GM19438 (cell line): ENCODE results near the gene CFAP126.
"Not testable (repeated sequence)": the region's sequence is repeated elsewhere in the genome, so short reads cannot be mapped to it uniquely, and the experiment has no call there.

Experiments used
- ATAC-seq: cut with Tn5 transposase; IDR thresholded peaks from one replicate; pipeline ENCODE4 v1.9.1; 2021; ENCODE audit warnings: low read depth; ENCODE audit not compliant: unreplicated experiment

Gene CFAP126

DNA sequence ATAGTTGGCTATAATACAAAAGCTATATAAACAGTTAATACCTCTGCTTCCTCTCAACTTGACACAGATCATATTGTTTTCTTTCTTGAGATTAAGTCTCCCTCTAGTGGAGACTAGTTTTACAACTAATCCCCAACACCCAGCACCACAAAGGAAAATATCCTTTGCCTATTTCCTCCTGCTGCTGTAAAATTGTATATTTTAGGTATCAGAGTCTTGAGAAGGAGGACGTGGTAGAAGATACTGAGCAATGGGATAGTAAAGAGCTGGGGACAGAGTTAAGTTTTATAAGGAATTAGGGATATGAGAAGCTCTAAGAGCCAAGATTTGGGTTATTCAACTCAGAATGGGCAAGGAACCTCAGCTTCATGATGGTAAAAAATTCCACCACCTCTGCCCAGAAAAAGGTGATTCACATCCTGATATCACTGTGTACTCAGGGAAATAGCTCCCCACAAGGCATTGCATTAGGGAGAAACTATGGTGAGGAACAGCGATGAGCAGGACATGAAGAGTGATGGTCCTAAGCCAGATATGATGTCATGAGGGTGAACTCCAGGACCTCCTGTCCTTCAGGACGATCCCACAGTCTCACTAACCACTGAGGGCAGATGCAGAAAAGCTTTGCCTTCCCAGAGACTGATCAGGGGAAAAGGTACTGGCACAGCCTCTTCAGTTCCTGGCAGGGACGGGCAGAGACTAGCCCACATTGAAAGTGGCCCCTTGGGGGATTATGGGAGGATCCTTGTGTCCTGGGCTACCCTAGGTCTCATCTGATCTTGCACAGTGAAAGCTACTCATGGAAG lies 14.7 kb upstream of the CFAP126 start:
- ATAC-seq: no peak

DNA sequence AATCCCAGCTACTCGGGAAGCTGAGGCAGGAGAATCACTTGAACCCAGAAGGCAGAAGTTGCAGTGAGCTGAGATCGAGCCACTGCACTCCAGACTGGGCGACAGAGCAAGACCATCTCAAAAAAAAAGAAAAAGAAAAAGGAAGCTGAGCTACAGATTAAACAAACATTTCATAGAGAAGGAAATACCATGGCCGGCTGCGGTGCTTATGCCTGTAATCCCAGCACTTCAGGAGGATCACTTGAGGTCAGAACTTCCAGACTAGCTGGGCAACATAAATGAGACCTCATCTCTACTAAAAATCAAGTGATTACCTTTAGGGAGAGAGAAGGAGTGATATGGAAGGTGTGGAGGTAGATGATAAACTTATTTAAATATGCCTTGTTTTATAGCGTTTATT lies 14.0 kb upstream of the CFAP126 start:
- ATAC-seq: no peak

- ATAC-seq: no peak
Measured at GRCh38 chr1:161379071-161379470, 11.4 kb upstream of the CFAP126 start.

GRCh38 chr1:161378014-161378413 lies 10.3 kb upstream of the CFAP126 start:
- ATAC-seq: no peak

GRCh38 chr1:161374373-161374772 lies 6.7 kb upstream of the CFAP126 start:
- ATAC-seq: no peak

GRCh38 chr1:161373442-161373841 lies 5.8 kb upstream of the CFAP126 start:
- no peak for ATAC-seq

DNA sequence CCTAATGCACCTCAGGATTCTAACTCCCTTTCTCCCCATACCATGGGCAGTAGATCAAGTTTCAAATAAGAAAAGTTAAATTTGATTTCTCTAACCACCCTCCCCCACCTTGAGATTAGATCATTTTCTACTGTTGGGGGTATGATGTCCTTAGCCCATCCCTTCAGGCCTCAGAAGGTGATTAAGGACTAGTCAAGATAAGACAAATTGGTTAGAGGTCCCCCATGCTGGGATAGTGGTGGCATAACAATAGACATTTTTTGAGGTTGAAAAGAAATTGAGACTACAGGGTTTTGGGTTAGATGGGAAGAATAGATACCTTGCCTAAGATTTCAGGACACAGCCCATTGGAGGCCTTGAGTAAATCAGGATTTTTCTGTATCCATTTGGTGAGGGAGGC lies 2.5 kb downstream of the CFAP126 start:
- no peak for ATAC-seq

- ATAC-seq: no peak
Measured at GRCh38 chr1:161364332-161364731, 3.3 kb downstream of the CFAP126 start.

- ATAC-seq: no peak
Measured at GRCh38 chr1:161359291-161359690, 8.4 kb downstream of the CFAP126 start.

GRCh38 chr1:161357073-161357472 lies 10.6 kb downstream of the CFAP126 start:
- ATAC-seq: no peak

GRCh38 chr1:161351482-161351881 lies 16.2 kb downstream of the CFAP126 start:
- no peak for ATAC-seq

GRCh38 chr1:161350671-161351070 lies 17.0 kb downstream of the CFAP126 start:
- ATAC-seq: no peak

GRCh38 chr1:161342821-161343220 lies 24.9 kb downstream of the CFAP126 start:
- ATAC-seq: no peak

GRCh38 chr1:161342177-161342576 lies 25.5 kb downstream of the CFAP126 start:
- no peak for ATAC-seq

- ATAC-seq: no peak
Measured at GRCh38 chr1:161335796-161336195, 31.9 kb downstream of the CFAP126 start.

DNA sequence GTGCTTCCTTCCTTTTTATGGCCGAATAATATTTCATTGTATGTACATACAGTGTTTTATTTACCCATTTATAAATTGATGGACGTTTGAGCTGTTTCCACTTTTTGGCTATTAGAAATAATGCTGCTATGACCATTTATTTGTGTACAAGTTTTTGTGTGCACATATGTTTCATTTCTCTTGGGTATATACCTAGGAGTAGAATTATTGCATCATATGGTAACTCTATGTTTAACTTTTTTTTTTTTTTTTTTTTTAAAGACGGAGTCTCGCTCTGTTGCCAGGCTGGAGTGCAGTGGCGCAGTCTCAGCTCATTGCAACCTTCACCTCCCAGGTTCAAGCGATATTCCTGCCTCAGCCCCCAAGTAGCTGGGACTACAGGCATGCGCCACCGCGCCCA lies 34.5 kb downstream of the CFAP126 start:
- no peak for ATAC-seq

DNA sequence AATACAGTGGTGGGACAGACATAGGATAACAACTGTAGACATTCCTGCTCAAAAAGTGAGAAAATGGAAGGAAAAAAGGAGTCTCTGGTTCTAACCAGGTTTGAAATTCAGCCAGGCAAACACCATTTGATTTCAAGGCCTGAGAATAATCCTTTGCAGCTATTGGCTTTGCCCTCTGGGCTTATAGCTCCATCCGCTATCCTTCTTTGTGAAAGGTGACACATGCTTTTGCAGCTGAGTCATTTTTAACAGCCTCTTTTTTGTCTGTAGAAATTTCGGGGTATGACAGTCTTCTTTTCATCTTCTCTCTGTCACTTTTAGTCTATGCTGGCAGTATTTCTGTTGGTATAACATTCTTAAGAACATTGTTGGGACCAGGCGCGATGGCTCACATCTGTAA lies 37.3 kb downstream of the CFAP126 start:
- ATAC-seq: no peak

DNA sequence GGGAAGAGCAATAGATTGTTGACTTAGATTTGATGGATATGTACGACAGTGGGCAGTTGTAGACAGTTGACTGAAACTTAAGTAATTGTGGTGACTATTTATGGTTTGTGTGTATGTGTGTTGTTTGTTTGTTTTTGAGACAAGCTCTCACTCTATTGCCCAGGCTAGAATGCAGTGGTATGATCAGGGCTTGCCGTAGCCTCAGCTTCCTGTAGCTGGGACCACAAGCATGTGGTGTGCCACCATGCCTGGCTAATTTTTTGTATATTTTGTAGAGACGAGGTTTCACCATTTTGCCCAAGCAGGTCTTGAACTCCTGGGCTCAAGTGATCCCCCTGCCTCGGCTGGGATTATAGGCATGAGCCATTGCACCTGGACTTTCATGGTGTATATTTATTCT lies 43.7 kb downstream of the CFAP126 start:
- ATAC-seq: no peak

- not testable (repeated sequence) for ATAC-seq
Measured at GRCh38 chr1:161315841-161316674, 51.6 kb downstream of the CFAP126 start.
